GM10266 (cell line): ENCODE data around the gene MANBA.

ENCODE experiments used
- DNase-seq: peaks from one replicate; pipeline ENCODE4 v3.0.0; 2012; ENCODE audit errors: extremely low spot score
- TF ChIP-seq, protein P1 (sequence below): IDR thresholded peaks from 2 replicates; pipeline ENCODE4 v1.5.1; 2012; ENCODE audit warnings: mild to moderate bottlenecking, low read depth; ENCODE audit not compliant: control insufficient read depth, insufficient read depth; ENCODE audit errors: missing control alignments

MANBA gene

DNA sequence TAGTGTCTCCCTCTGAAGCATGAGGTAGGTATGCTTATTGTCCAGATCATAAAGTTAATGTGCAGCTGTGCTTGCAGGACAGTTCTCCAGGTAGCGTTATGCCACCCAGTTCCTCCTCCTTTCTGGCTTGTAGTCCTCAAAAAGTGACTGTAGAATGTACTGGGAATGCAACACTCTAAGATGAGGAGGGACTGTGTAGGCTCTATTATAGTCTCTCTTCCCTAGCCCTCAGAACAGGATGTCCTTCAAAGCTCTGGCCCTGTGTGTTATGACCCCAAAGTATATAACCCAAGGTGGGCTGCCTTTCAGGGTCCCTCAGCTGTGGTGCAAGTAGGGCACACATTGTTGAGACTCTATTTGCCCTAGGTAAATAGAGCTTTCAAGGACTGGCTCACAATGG is 20.8 kb upstream of the MANBA start:
- TF ChIP-seq, protein P1, sequence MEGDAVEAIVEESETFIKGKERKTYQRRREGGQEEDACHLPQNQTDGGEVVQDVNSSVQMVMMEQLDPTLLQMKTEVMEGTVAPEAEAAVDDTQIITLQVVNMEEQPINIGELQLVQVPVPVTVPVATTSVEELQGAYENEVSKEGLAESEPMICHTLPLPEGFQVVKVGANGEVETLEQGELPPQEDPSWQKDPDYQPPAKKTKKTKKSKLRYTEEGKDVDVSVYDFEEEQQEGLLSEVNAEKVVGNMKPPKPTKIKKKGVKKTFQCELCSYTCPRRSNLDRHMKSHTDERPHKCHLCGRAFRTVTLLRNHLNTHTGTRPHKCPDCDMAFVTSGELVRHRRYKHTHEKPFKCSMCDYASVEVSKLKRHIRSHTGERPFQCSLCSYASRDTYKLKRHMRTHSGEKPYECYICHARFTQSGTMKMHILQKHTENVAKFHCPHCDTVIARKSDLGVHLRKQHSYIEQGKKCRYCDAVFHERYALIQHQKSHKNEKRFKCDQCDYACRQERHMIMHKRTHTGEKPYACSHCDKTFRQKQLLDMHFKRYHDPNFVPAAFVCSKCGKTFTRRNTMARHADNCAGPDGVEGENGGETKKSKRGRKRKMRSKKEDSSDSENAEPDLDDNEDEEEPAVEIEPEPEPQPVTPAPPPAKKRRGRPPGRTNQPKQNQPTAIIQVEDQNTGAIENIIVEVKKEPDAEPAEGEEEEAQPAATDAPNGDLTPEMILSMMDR, result no peak
- DNase-seq, result no peak

DNA sequence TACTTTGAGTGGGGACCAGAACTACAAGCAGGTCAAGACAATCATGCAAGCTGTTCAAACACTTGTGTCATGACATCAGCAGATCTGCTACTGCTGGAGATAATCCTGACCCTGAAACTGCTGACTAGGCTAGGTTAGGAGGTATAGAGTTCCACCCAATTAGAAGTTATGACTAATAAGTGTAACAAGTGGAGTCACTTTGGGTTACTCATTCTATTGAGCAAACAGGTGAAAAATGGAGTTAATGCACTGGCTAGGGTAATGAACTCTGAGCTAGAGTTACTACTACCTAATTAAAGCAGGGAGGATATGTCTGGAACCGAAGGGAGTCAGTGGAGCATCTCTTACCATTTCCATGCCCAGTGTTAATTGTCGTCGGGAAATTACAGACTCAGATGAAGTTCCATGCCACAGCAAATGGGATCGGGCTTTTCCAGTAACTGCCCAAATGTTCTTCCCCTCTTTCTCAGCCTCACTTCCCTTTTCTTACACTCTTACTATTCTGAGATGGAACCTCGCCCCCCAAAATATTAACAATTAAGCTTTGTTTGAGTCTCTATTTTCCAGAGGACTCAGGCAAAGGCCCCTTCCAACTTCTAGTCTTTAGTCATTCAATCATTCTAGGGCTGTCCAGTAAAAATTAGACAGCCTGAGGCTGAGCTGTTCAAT is 19.8 kb upstream of the MANBA start:
- TF ChIP-seq, protein P1, result no peak
- DNase-seq, result no peak

GRCh38 chr4:102779204-102779603 is 18.4 kb upstream of the MANBA start:
- DNase-seq, result no peak

DNA sequence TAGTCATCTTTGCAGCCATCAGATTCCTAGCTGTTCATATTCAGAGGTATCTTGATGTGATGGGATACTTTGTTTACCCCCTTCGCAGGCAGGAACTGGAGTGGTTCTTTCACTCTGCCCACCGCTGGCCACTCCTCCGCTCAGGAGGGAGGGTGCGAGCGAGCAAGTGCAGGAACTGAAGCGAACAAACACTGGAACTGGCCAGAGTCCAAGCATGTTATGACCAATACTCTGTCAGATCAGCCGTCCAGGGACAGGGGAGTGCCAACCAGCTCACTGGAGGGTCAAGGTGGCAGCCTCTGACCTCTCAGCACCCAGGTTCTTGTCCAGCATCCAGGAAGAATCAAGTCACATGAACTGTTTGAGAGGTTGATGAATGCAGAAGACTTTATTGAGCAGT is 18.0 kb upstream of the MANBA start:
- TF ChIP-seq, protein P1, result no peak
- no peak for DNase-seq

More at GRCh38 chr4:102779204-102779603, 18.4 kb upstream of the MANBA start:
- TF ChIP-seq, protein P1, result no peak

DNA sequence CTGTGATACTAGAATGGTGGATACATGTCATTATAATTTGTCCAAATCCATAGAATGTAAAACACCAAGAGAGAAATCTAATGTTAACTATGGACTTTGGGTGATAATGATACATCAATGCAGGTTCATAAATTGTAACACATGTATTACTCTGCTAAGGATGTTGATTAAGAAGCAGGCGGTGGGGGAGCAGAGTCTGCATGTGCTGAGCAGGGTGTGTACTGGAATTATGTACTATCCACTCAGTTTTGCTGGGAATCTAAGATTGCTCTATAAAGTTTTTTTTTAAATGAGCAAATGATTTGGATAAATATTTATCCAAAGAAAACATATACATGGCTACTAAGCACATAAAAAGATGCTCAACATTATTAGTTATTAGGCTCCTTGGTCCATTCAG is 15.0 kb upstream of the MANBA start:
- TF ChIP-seq, protein P1, result no peak
- no peak for DNase-seq

DNA sequence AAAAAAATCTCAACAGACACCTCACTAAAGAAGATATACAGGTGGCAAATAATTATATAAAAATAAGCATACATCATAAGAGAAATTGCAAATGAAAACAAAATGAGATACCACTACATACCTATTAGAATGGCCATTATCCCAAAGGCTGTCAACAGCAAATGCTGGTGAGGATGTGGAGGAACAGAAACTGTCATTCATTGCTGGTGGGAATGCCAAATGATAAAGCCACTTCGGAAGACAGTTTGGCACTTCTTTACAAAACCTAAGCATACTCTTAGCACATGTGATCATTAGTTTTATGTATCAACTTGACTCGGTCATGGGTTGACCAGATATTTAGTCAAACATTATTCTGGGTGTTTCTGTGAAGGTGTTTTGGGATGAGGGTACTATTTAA is 13.5 kb upstream of the MANBA start:
- TF ChIP-seq, protein P1, result no peak
- DNase-seq, result no peak

- TF ChIP-seq, protein P1, result no peak
- no peak for DNase-seq
These were observed 12.1 kb upstream of the MANBA start for GRCh38 chr4:102772738-102773340.
